Upper lobe of left lung (tissue), 4 donors: Measurements from ENCODE around the gene ACVR1.

Experiments used
- EP300 ChIP-seq, 4 donors: sonication (generic); formaldehyde crosslinking; IDR thresholded peaks; one replicate each; pipeline ENCODE4 v1.5.1; 2017; ENCODE audit warnings: antibody characterized with exemption in 4 of 4, control low read depth in 2 of 4
- POLR2A ChIP-seq, 4 donors: fragments of 450-650 bp; IDR thresholded peaks; one replicate each; pipeline ENCODE4 v1.5.1; 2016 to 2017; ENCODE audit warnings: antibody characterized with exemption in 4 of 4, mild to moderate bottlenecking in 2 of 4
- POLR2AphosphoS5 ChIP-seq, 2 donors: sonication (generic); formaldehyde crosslinking; IDR thresholded peaks; one replicate each; pipeline ENCODE4 v1.5.1; 2017; ENCODE audit warnings: antibody characterized with exemption in 2 of 2
- TF ChIP-seq, protein P1 (sequence below), 6 experiments: fragments of 450-650 bp in 4 of 6; fragments of 200-600 bp in 2 of 6; sonication (generic) in 2 of 6; IDR thresholded peaks; one replicate each; pipeline ENCODE4 v1.5.1; 2016 to 2019; ENCODE audit warnings: antibody characterized with exemption in 6 of 6

DNA sequence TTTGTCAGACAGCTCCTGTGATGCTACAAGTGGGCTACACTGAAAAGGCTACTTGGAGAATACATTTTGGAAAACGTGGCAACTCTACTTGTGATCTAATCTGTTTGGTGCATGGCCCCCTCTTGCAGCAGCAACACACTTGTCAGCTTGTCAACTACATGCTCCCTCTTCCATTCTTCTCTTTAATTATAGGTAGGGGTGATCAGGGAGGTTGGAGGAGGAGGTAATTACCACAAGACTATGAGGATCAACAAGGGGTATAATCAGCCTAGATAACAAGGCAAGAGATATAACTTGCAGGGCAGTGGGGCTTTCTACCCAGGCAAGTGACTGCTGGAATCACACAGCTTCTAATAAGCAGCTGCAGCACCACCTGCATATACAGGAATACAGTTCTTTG is 104.9 kb downstream of the ACVR1 start:
- TF ChIP-seq, protein P1, sequence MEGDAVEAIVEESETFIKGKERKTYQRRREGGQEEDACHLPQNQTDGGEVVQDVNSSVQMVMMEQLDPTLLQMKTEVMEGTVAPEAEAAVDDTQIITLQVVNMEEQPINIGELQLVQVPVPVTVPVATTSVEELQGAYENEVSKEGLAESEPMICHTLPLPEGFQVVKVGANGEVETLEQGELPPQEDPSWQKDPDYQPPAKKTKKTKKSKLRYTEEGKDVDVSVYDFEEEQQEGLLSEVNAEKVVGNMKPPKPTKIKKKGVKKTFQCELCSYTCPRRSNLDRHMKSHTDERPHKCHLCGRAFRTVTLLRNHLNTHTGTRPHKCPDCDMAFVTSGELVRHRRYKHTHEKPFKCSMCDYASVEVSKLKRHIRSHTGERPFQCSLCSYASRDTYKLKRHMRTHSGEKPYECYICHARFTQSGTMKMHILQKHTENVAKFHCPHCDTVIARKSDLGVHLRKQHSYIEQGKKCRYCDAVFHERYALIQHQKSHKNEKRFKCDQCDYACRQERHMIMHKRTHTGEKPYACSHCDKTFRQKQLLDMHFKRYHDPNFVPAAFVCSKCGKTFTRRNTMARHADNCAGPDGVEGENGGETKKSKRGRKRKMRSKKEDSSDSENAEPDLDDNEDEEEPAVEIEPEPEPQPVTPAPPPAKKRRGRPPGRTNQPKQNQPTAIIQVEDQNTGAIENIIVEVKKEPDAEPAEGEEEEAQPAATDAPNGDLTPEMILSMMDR (IDR thresholded peaks at IDR 0.05): no peak
- TF ChIP-seq POLR2AphosphoS5 (IDR thresholded peaks at IDR 0.05) (no peak), EP300 (IDR thresholded peaks at IDR 0.05) (no peak), POLR2A (IDR thresholded peaks at IDR 0.05) (no peak)
